HG03469 (cell line): ENCODE results near the gene PKNOX2.

Experiments used
- ATAC-seq: cut with Tn5 transposase; IDR thresholded peaks from one replicate; pipeline ENCODE4 v1.9.1; 2021; ENCODE audit warnings: mild to moderate bottlenecking, moderate library complexity, moderate number of reproducible peaks; ENCODE audit not compliant: unreplicated experiment

The PKNOX2 gene

GRCh38 chr11:125348674-125349309 is 184.2 kb downstream of the PKNOX2 start:
- ATAC-seq, result no peak

- no peak for ATAC-seq
Observed at GRCh38 chr11:125350206-125351032, 185.9 kb downstream of the PKNOX2 start.

- no peak for ATAC-seq
Observed at GRCh38 chr11:125351033-125351867, 186.7 kb downstream of the PKNOX2 start.

GRCh38 chr11:125351868-125352250 is 187.3 kb downstream of the PKNOX2 start:
- no peak for ATAC-seq

- no peak for ATAC-seq
Observed at GRCh38 chr11:125356797-125357196, 192.2 kb downstream of the PKNOX2 start.

GRCh38 chr11:125357551-125357950 is 193.0 kb downstream of the PKNOX2 start:
- no peak for ATAC-seq

- no peak for ATAC-seq
Observed at GRCh38 chr11:125358254-125358840, 193.8 kb downstream of the PKNOX2 start.

- ATAC-seq, result no peak
Observed at GRCh38 chr11:125359130-125359529, 194.6 kb downstream of the PKNOX2 start.

- no peak for ATAC-seq
Observed at GRCh38 chr11:125360066-125360465, 195.5 kb downstream of the PKNOX2 start.

GRCh38 chr11:125364121-125364826 is 199.7 kb downstream of the PKNOX2 start:
- ATAC-seq, result no peak

- no peak for ATAC-seq
Observed at GRCh38 chr11:125365196-125365931, 200.8 kb downstream of the PKNOX2 start.

GRCh38 chr11:125367710-125368109 is 203.2 kb downstream of the PKNOX2 start:
- no peak for ATAC-seq

GRCh38 chr11:125368757-125369156 is 204.2 kb downstream of the PKNOX2 start:
- no peak for ATAC-seq

GRCh38 chr11:125369808-125370207 is 205.3 kb downstream of the PKNOX2 start:
- no peak for ATAC-seq

- no peak for ATAC-seq
Observed at GRCh38 chr11:125370561-125371389, 206.2 kb downstream of the PKNOX2 start.

GRCh38 chr11:125371431-125371935 is 206.9 kb downstream of the PKNOX2 start:
- no peak for ATAC-seq

- ATAC-seq, result no peak
Observed at GRCh38 chr11:125372088-125372487, 207.5 kb downstream of the PKNOX2 start.

GRCh38 chr11:125372911-125373310 is 208.4 kb downstream of the PKNOX2 start:
- ATAC-seq, result no peak
